ENCODE results near the gene TAS1R3. TPM values are rescaled to one million over a fixed set of nuclear protein-coding genes. Genes with fewer than 3 reads are reported as not detected.
"Not testable (repeated sequence)": the region's sequence is repeated elsewhere in the genome, so short reads cannot be mapped to it uniquely, and the experiment has no call there.

The TAS1R3 gene
- total RNA-seq, 1 donor = 0.09 TPM

- no peak for DNase-seq (ENCODE audit: low read depth)
- no peak overlapping the region for H3K4me3 ChIP-seq (ENCODE audit: low read depth, low read length)
- no peak for TF ChIP-seq CTCF (IDR thresholded peaks at IDR 0.05; ENCODE audit: insufficient read depth, low read length)
These were observed 19.7 kb upstream of the TAS1R3 start for GRCh38 chr1:1311107-1312104.

- H3K4me3 ChIP-seq (ENCODE audit: low read depth, low read length) = no peak overlapping the region
- no peak for DNase-seq (ENCODE audit: low read depth)
- TF ChIP-seq CTCF (IDR thresholded peaks at IDR 0.05; ENCODE audit: insufficient read depth, low read length) = no peak
These were observed 18.4 kb upstream of the TAS1R3 start for GRCh38 chr1:1312450-1313314.

GRCh38 chr1:1313500-1314236 is 17.4 kb upstream of the TAS1R3 start:
- H3K4me3 ChIP-seq (ENCODE audit: low read depth, low read length) = no peak overlapping the region
- DNase-seq (ENCODE audit: low read depth) = no peak
- TF ChIP-seq CTCF (IDR thresholded peaks at IDR 0.05; ENCODE audit: insufficient read depth, low read length) = no peak

GRCh38 chr1:1314237-1314586 is 16.9 kb upstream of the TAS1R3 start:
- no peak for DNase-seq (ENCODE audit: low read depth)
- no peak for TF ChIP-seq CTCF (IDR thresholded peaks at IDR 0.05; ENCODE audit: insufficient read depth, low read length)
- H3K4me3 ChIP-seq (ENCODE audit: low read depth, low read length) = no peak overlapping the region

- TF ChIP-seq CTCF (IDR thresholded peaks at IDR 0.05; ENCODE audit: insufficient read depth, low read length) = no peak
- DNase-seq (ENCODE audit: low read depth) = no peak
- no peak overlapping the region for H3K4me3 ChIP-seq (ENCODE audit: low read depth, low read length)
These were observed 16.3 kb upstream of the TAS1R3 start for GRCh38 chr1:1314678-1315335.

GRCh38 chr1:1315435-1315954 is 15.6 kb upstream of the TAS1R3 start:
- H3K4me3 ChIP-seq (ENCODE audit: low read depth, low read length) = no peak overlapping the region
- no peak for TF ChIP-seq CTCF (IDR thresholded peaks at IDR 0.05; ENCODE audit: insufficient read depth, low read length)
- no peak for DNase-seq (ENCODE audit: low read depth)

- DNase-seq (ENCODE audit: low read depth); H3K4me3 ChIP-seq (ENCODE audit: low read depth, low read length): not testable (repeated sequence)
These were observed 14.9 kb upstream of the TAS1R3 start for GRCh38 chr1:1316199-1316598.

Measured in fibroblast of the aortic adventitia (primary cell).